ENCODE results near the gene HSD17B14.

GRCh38 chr19:48768994-48769713, 67.1 kb downstream of the HSD17B14 start:
- no peak for TF ChIP-seq CTCF (conservative IDR thresholded peaks at IDR 0.05 in 1 of 2, IDR thresholded peaks at IDR 0.05 in 1 of 2; ENCODE audit: extremely low read depth in 1 of 2, insufficient read depth in 1 of 2, low read depth in 1 of 2, low read length in 2 of 2)
- no peak for TF ChIP-seq EZH2 (IDR thresholded peaks at IDR 0.05; ENCODE audit: borderline replicate concordance, low read length)
